Neural progenitor cell (in vitro differentiated cells): ENCODE measurements around the gene MZB1.

ENCODE experiments used
- CTCF ChIP-seq: fragments of 200-600 bp; sonication (generic); IDR thresholded peaks from 2 replicates; pipeline ENCODE4 v1.5.1; 2017; ENCODE audit warnings: antibody characterized with exemption, mild to moderate bottlenecking
- EZH2 ChIP-seq: fragments of 200-600 bp; sonication (generic); IDR thresholded peaks from 2 replicates; pipeline ENCODE4 v1.6.1; 2017; ENCODE audit warnings: antibody characterized with exemption, mild to moderate bottlenecking, moderate library complexity

GRCh38 chr5:139408191-139408590, 18.5 kb upstream of the MZB1 start:
- TF ChIP-seq CTCF (no peak), EZH2 (no peak)
